Glutamatergic neuron (in vitro differentiated cells): ENCODE results near the gene C19orf85. TPM values are rescaled to one million over a fixed set of nuclear protein-coding genes. Genes with fewer than 3 reads are reported as not detected.
A peak's percentile ranks its signal among the peaks of the same experiment; 100 is the strongest.

ENCODE experiments used
- DNase-seq: peaks from one replicate; pipeline ENCODE4 v3.0.0; 2022
- H3K27ac Mint-ChIP-seq: one replicate; pipeline ENCODE4 v1.8.0; 2020; ENCODE audit warnings: mild to moderate bottlenecking, mixed read lengths, inconsistent platforms; ENCODE audit not compliant: unreplicated experiment
- H3K27me3 Mint-ChIP-seq: one replicate; pipeline ENCODE4 v1.8.0; 2020; ENCODE audit warnings: mild to moderate bottlenecking, moderate library complexity, mixed read lengths, inconsistent platforms; ENCODE audit not compliant: unreplicated experiment
- H3K36me3 Mint-ChIP-seq: one replicate; pipeline ENCODE4 v1.8.0; 2020; ENCODE audit warnings: mild to moderate bottlenecking, mixed read lengths, inconsistent platforms; ENCODE audit not compliant: unreplicated experiment
- H3K4me1 Mint-ChIP-seq: one replicate; pipeline ENCODE4 v1.8.0; 2020; ENCODE audit warnings: mild to moderate bottlenecking, low read depth, mixed read lengths, inconsistent platforms; ENCODE audit not compliant: unreplicated experiment
- H3K4me3 Mint-ChIP-seq: one replicate; pipeline ENCODE4 v1.8.0; 2020; ENCODE audit warnings: mild to moderate bottlenecking, mixed read lengths, inconsistent platforms; ENCODE audit not compliant: unreplicated experiment
- H3K9me3 Mint-ChIP-seq: one replicate; pipeline ENCODE4 v1.8.0; 2020; ENCODE audit warnings: mild to moderate bottlenecking, moderate library complexity, mixed read lengths, inconsistent platforms; ENCODE audit not compliant: unreplicated experiment
- CTCF ChIP-seq: fragments of 200-600 bp; sonication (generic); IDR thresholded peaks from one replicate; pipeline ENCODE4 v1.5.0; 2021; ENCODE audit not compliant: partially characterized antibody, unreplicated experiment
- total RNA-seq: library from RNA; stranded (reverse); fragmentation: NEBNext Ultra II Directional; extraction: Animal tissue kit (Norgen Biotek cat#: 25700); gene quantifications from one replicate; pipeline ENCODE4 v1.2.1, GENCODE V29; 2021; ENCODE audit not compliant: unreplicated experiment

The C19orf85 gene
- total RNA-seq, 1 donor from 2014 or later = not detected

- H3K4me1 Mint-ChIP-seq = peaks cover 12% of the 10 kb centered on the region
- peak overlapping the region; percentile 3 for H3K4me3 Mint-ChIP-seq
- no peaks in the 10 kb centered on the region for H3K36me3 Mint-ChIP-seq
- no peak for TF ChIP-seq CTCF
- H3K27me3 Mint-ChIP-seq = peaks cover 12% of the 10 kb centered on the region
- no peak overlapping the region for H3K27ac Mint-ChIP-seq
- H3K9me3 Mint-ChIP-seq = peaks cover 6% of the 10 kb centered on the region
- no peak for DNase-seq
Measured at GRCh38 chr19:55492362-55492944, 27.9 kb upstream of the C19orf85 start.

- DNase-seq = no peak
- Mint-ChIP-seq H3K36me3 (no peaks in the 10 kb centered on the region), H3K27me3 (peaks cover 15% of the 10 kb centered on the region), H3K9me3 (peaks cover 5% of the 10 kb centered on the region), H3K4me1 (peaks cover 15% of the 10 kb centered on the region), H3K27ac (no peak overlapping the region), H3K4me3 (peak overlapping the region; percentile 3)
- no peak for TF ChIP-seq CTCF
Measured at GRCh38 chr19:55491546-55492360, 27.2 kb upstream of the C19orf85 start.

GRCh38 chr19:55490478-55491432 is 26.2 kb upstream of the C19orf85 start:
- Mint-ChIP-seq H3K4me3 (no peak overlapping the region), H3K9me3 (peaks cover 9% of the 10 kb centered on the region), H3K27ac (no peak overlapping the region), H3K27me3 (peaks cover 13% of the 10 kb centered on the region), H3K36me3 (no peaks in the 10 kb centered on the region), H3K4me1 (peaks cover 12% of the 10 kb centered on the region)
- no peak for TF ChIP-seq CTCF
- DNase-seq = no peak

- no peak for TF ChIP-seq CTCF
- peaks cover 10% of the 10 kb centered on the region for H3K4me1 Mint-ChIP-seq
- H3K27ac Mint-ChIP-seq = no peak overlapping the region
- no peaks in the 10 kb centered on the region for H3K36me3 Mint-ChIP-seq
- DNase-seq = no peak
- H3K27me3 Mint-ChIP-seq = peaks cover 16% of the 10 kb centered on the region
- H3K4me3 Mint-ChIP-seq = no peak overlapping the region
- peaks cover 8% of the 10 kb centered on the region for H3K9me3 Mint-ChIP-seq
Measured at GRCh38 chr19:55489711-55490477, 25.3 kb upstream of the C19orf85 start.
